ENCODE results near the gene GOLGA8N.

Gene GOLGA8N

DNA sequence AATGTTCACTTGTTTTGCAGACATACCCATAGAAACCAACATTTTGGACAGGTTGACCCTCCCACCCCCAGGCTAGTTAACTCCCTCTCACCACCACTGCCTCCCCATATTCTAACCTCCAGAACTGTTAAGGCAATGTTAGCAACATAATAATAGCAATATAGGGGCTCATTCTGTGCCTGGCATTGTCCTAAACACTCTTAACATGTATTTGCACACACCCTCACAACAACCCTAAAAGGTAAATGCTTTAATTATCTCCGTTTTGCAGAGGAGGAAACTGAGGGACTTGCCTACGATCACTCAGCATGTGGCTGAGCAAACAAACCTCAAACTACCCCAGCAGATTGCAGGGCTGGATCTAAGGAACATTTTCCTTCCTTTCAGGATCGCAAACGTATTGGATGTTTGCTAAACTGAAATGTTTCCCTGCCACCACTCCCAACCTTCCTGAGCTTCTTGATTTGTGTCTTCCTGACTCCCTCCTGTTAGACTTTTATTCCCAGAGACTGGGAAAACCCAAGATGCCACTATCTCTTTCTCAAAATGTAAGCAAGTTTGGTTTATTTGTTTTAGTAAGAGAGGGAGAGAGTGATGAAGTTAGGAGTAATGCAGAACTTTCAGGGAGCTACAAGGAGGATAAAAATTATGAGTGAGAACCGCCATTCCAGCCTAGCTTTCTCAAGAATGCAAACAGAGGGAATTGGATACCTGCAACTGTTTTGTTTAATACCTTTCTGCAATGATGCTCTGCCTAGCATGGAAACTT lies 49.6 kb downstream of the GOLGA8N start:
- TF ChIP-seq, protein P1, sequence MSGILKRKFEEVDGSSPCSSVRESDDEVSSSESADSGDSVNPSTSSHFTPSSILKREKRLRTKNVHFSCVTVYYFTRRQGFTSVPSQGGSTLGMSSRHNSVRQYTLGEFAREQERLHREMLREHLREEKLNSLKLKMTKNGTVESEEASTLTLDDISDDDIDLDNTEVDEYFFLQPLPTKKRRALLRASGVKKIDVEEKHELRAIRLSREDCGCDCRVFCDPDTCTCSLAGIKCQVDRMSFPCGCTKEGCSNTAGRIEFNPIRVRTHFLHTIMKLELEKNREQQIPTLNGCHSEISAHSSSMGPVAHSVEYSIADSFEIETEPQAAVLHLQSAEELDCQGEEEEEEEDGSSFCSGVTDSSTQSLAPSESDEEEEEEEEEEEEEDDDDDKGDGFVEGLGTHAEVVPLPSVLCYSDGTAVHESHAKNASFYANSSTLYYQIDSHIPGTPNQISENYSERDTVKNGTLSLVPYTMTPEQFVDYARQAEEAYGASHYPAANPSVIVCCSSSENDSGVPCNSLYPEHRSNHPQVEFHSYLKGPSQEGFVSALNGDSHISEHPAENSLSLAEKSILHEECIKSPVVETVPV (CRISPR knock-in tag; IDR thresholded peaks at IDR 0.05), result no peak
- no peak for TF ChIP-seq SNAI2 (CRISPR knock-in tag; IDR thresholded peaks at IDR 0.05)
- no peak for TF ChIP-seq BACH2 (CRISPR knock-in tag; IDR thresholded peaks at IDR 0.05; ENCODE audit: borderline replicate concordance)
- no peak for TF ChIP-seq ARNTL (CRISPR knock-in tag; IDR thresholded peaks at IDR 0.05; ENCODE audit: borderline replicate concordance, low read depth)

GRCh38 chr15:32643907-32644445 lies 50.7 kb downstream of the GOLGA8N start:
- TF ChIP-seq RARB (CRISPR knock-in tag; IDR thresholded peaks at IDR 0.05), result no peak
- no peak for TF ChIP-seq OSR1 (CRISPR knock-in tag; IDR thresholded peaks at IDR 0.05)
- TF ChIP-seq TOX (CRISPR knock-in tag; IDR thresholded peaks at IDR 0.05; ENCODE audit: borderline replicate concordance), result no peak
- TF ChIP-seq GLIS3 (CRISPR knock-in tag; IDR thresholded peaks at IDR 0.05), result no peak
- TF ChIP-seq, protein P2, sequence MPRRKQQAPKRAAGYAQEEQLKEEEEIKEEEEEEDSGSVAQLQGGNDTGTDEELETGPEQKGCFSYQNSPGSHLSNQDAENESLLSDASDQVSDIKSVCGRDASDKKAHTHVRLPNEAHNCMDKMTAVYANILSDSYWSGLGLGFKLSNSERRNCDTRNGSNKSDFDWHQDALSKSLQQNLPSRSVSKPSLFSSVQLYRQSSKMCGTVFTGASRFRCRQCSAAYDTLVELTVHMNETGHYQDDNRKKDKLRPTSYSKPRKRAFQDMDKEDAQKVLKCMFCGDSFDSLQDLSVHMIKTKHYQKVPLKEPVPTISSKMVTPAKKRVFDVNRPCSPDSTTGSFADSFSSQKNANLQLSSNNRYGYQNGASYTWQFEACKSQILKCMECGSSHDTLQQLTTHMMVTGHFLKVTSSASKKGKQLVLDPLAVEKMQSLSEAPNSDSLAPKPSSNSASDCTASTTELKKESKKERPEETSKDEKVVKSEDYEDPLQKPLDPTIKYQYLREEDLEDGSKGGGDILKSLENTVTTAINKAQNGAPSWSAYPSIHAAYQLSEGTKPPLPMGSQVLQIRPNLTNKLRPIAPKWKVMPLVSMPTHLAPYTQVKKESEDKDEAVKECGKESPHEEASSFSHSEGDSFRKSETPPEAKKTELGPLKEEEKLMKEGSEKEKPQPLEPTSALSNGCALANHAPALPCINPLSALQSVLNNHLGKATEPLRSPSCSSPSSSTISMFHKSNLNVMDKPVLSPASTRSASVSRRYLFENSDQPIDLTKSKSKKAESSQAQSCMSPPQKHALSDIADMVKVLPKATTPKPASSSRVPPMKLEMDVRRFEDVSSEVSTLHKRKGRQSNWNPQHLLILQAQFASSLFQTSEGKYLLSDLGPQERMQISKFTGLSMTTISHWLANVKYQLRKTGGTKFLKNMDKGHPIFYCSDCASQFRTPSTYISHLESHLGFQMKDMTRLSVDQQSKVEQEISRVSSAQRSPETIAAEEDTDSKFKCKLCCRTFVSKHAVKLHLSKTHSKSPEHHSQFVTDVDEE (CRISPR knock-in tag; IDR thresholded peaks at IDR 0.05), result no peak
- TF ChIP-seq, protein P1 (CRISPR knock-in tag; IDR thresholded peaks at IDR 0.05), result no peak
- ATAC-seq, result no peak

More for the DNA sequence above, 49.6 kb downstream of the GOLGA8N start:
- ATAC-seq, result no peak; the same call in 2 of the 3 replicates

DNA sequence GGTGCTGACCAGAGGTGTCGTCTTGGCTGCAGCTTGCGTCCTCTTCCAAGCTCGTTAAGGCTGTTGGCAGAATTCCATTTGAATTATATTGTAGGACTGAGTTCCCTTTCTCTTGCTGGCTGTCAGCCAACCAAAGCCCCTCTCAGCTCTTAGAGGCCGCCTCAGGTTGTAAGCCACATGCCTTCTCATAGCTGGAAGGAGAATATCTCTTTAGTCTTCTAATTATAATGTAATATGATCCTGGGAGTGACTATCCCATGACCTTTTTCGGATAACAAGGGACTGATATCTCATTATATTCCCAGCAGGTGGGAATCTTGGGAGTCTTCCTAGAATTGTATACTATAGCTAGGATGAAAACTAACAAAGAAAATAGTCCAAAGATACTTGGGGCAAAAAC lies 53.0 kb downstream of the GOLGA8N start:
- no peak for TF ChIP-seq POU6F1 (CRISPR knock-in tag; IDR thresholded peaks at IDR 0.05; ENCODE audit: borderline replicate concordance, low read depth)
- no peak for TF ChIP-seq OSR1 (CRISPR knock-in tag; IDR thresholded peaks at IDR 0.05)
- TF ChIP-seq, protein P1 (CRISPR knock-in tag; IDR thresholded peaks at IDR 0.05), result no peak
- TF ChIP-seq BACH2 (CRISPR knock-in tag; IDR thresholded peaks at IDR 0.05; ENCODE audit: borderline replicate concordance), result no peak
- no peak for TF ChIP-seq PPARA (CRISPR knock-in tag; IDR thresholded peaks at IDR 0.05; ENCODE audit: borderline replicate concordance)
- no peak for TF ChIP-seq ZNF70 (CRISPR knock-in tag; IDR thresholded peaks at IDR 0.05)
- TF ChIP-seq ZFP3 (CRISPR knock-in tag; IDR thresholded peaks at IDR 0.05), result no peak
- TF ChIP-seq, protein P3, sequence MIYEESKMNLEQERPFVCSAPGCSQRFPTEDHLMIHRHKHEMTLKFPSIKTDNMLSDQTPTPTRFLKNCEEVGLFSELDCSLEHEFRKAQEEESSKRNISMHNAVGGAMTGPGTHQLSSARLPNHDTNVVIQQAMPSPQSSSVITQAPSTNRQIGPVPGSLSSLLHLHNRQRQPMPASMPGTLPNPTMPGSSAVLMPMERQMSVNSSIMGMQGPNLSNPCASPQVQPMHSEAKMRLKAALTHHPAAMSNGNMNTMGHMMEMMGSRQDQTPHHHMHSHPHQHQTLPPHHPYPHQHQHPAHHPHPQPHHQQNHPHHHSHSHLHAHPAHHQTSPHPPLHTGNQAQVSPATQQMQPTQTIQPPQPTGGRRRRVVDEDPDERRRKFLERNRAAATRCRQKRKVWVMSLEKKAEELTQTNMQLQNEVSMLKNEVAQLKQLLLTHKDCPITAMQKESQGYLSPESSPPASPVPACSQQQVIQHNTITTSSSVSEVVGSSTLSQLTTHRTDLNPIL (CRISPR knock-in tag; IDR thresholded peaks at IDR 0.05; ENCODE audit: low read depth), result no peak
- no peak for TF ChIP-seq TCF4 (CRISPR knock-in tag; IDR thresholded peaks at IDR 0.05; ENCODE audit: borderline replicate concordance)
- no peak for ATAC-seq
